CD4-positive, CD25-positive, alpha-beta regulatory T cell (primary cell): ENCODE data around the gene C16orf92. TPM values are rescaled to one million over a fixed set of nuclear protein-coding genes. Genes with fewer than 3 reads are reported as not detected.

Experiments
- ATAC-seq, 2 donors: fragments of 150-1000 bp; cut with Tn5 transposase; one replicate each; pipeline ENCODE4 v1.10.0; 2021; ENCODE audit warnings: low read depth in 2 of 2, moderate number of reproducible peaks in 2 of 2, moderate library complexity in 1 of 2
- DNase-seq, 3 donors: peaks; one replicate each; pipeline versions ENCODE4 v3.0.0 to v3.0.0-alpha.2; 2012 to 2022; ENCODE audit warnings: mixed read lengths in 1 of 3
- H3K27ac ChIP-seq: one replicate; pipeline ENCODE4 v1.7.0; 2013; ENCODE audit warnings: mild to moderate bottlenecking, low read length; ENCODE audit not compliant: insufficient read depth, poor library complexity, severe bottlenecking
- H3K27me3 ChIP-seq: one replicate; pipeline ENCODE4 v1.7.0; 2013; ENCODE audit warnings: low read length; ENCODE audit not compliant: control insufficient read depth, insufficient read depth
- H3K36me3 ChIP-seq: one replicate; pipeline ENCODE4 v1.7.0; 2013; ENCODE audit warnings: mild to moderate bottlenecking, low read length, moderate library complexity; ENCODE audit not compliant: control insufficient read depth, insufficient read depth
- H3K4me1 ChIP-seq: 2 replicates; pipeline ENCODE4 v1.7.0; 2013; ENCODE audit warnings: mild to moderate bottlenecking, low read length; ENCODE audit not compliant: insufficient read depth, control insufficient read depth, poor library complexity, severe bottlenecking
- H3K4me3 ChIP-seq: one replicate; pipeline ENCODE4 v1.7.0; 2013; ENCODE audit warnings: low read depth, mild to moderate bottlenecking, low read length, moderate library complexity
- H3K9me3 ChIP-seq, 2 experiments: 1 replicate in 1 of 2; 2 replicates in 1 of 2; pipeline ENCODE4 v1.7.0; 2013; ENCODE audit warnings: low read length in 2 of 2, mild to moderate bottlenecking in 1 of 2, moderate library complexity in 1 of 2; ENCODE audit not compliant: control insufficient read depth in 2 of 2
- H3K27ac Mint-ChIP-seq, 3 donors: one replicate each; pipeline ENCODE4 v1.8.0; 2020 to 2022; ENCODE audit warnings: mild to moderate bottlenecking in 3 of 3, mixed read lengths in 3 of 3, moderate library complexity in 2 of 3
- H3K27me3 Mint-ChIP-seq: one replicate; pipeline ENCODE4 v1.8.0; 2022; ENCODE audit warnings: mild to moderate bottlenecking, mixed read lengths
- H3K36me3 Mint-ChIP-seq: one replicate; pipeline ENCODE4 v1.8.0; 2020; ENCODE audit warnings: mixed read lengths
- H3K4me1 Mint-ChIP-seq, 4 donors: one replicate each; pipeline ENCODE4 v1.8.0; 2020 to 2022; ENCODE audit warnings: mixed read lengths in 4 of 4, mild to moderate bottlenecking in 1 of 4
- H3K4me3 Mint-ChIP-seq, 4 donors: one replicate each; pipeline ENCODE4 v1.8.0; 2020 to 2022; ENCODE audit warnings: mild to moderate bottlenecking in 4 of 4, mixed read lengths in 4 of 4, moderate library complexity in 3 of 4
- H3K9me3 Mint-ChIP-seq, 7 donors: one replicate each; pipeline ENCODE4 v1.8.0; 2020 to 2022; ENCODE audit warnings: mixed read lengths in 7 of 7, mild to moderate bottlenecking in 3 of 7, moderate library complexity in 2 of 7
- polyA plus RNA-seq, 4 donors: library from polyadenylated mRNA; unstranded; fragments of 300-500 nt; fragmentation: Illumina TruSeq; gene quantifications; one replicate each; pipeline ENCODE4 v1.2.3, GENCODE V29; 2021
- total RNA-seq: library from RNA; stranded (reverse); gene quantifications from one replicate; pipeline ENCODE4 v1.2.3, GENCODE V29; 2022

C16orf92 gene
- total and polyA plus RNA-seq, 5 donors from 2014 or later, result not detected

DNA sequence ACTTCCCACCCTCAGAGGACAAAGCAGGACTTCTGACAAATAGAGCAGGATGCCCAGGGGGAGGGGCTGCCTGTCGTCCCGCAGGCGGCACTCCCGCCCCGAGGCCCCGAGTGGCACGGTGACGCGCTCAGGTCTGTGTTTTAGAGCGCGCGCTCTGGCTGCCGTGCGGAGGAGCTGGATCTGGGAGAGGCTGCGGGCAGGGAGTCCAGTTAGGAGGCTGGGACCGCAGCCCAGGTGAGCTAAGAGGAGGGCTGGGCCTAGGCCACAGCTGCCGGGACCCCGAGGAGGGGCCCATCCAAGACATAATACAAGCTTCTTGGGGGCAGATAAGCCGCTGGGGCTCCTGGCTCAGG is 18.6 kb upstream of the C16orf92 start:
- Mint-ChIP-seq H3K27ac (no peak overlapping the region), H3K9me3 (no peaks in the 10 kb centered on the region), H3K4me1 (peaks cover 0 to 22% (median 6%) of the 10 kb centered on the region in 4 donors), H3K4me3 (no peak overlapping the region), H3K36me3 (peaks cover 16% of the 10 kb centered on the region), H3K27me3 (peaks cover 4% of the 10 kb centered on the region)
- DNase-seq, result no peak
- Histone ChIP-seq H3K4me3 (no peak overlapping the region), H3K36me3 (peaks cover 8% of the 10 kb centered on the region), H3K27ac (no peak overlapping the region), H3K27me3 (no peaks in the 10 kb centered on the region), H3K4me1 (no peaks in the 10 kb centered on the region), H3K9me3 (no peaks in the 10 kb centered on the region)
- no peak for ATAC-seq

DNA sequence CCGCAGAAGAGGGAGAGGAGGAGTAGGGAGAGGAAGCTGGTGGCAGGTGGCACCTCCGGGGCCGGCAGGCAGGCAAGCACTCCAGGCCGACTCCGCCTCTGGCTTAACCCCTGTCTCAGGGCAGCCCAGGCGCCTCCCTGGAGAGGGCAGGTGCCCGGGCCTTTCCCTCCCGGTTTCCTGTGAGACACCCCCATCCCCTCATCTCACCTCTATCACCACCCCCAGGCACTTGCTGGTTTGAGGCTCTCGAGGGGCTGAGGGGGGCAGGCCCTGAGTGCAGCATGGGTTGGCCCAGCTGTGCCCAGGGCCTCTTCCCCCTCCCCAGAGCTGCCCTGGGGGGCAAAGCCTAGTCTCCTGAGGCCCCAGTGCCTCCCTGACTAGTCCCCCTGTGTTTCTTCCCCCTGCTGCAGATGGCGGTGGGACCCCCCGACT is 18.2 kb upstream of the C16orf92 start:
- H3K4me3 Mint-ChIP-seq, result no peak overlapping the region
- H3K36me3 ChIP-seq, result peaks cover 8% of the 10 kb centered on the region
- H3K4me1 Mint-ChIP-seq, result peaks cover 0 to 18% (median 4%) of the 10 kb centered on the region in 4 donors
- no peak overlapping the region for H3K4me3 ChIP-seq
- H3K27me3 Mint-ChIP-seq, result peaks cover 4% of the 10 kb centered on the region
- no peak overlapping the region for H3K27ac Mint-ChIP-seq
- H3K9me3 Mint-ChIP-seq, result no peaks in the 10 kb centered on the region
- H3K4me1 ChIP-seq, result peaks cover under 1% of the 10 kb centered on the region
- ATAC-seq, result no peak
- H3K36me3 Mint-ChIP-seq, result peaks cover 12% of the 10 kb centered on the region
- no peaks in the 10 kb centered on the region for H3K9me3 ChIP-seq
- no peaks in the 10 kb centered on the region for H3K27me3 ChIP-seq
- H3K27ac ChIP-seq, result no peak overlapping the region
- no peak for DNase-seq

DNA sequence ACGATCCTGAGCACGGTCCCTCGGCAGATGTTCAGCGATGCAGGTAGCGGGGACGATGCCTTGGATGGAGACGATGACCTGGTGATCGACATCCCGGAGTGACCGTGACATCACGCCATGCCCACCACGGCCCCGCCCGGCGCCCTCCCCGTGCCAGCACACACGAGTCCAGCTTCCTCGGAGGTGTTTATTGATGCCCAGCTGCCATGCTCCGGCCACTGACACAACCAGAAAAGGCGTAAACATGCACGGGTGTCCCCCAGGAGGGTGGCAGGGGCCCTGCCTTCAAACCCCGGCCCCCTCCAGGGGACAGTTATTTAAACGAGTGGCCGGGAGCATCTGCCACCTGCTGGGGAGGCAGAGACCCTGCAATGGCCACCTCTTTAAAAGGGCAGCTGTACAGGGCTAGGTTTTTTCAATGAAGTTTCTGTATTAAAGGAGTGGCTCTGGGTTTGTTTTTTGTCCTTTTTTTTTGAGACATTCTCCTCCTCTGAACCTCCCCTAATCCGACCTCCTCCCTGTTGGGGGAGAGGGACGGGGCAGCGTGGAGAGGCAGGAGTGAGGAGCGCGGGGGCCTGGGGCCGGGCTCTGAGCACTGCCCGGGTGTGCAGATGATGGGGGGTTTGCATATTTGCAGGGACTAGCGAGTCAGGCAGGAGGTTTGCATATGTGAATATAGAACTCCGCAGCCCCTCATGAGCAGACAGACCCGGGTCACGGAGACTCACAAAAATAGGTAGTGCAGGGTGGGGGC is 17.5 kb upstream of the C16orf92 start:
- Histone ChIP-seq H3K9me3 (no peaks in the 10 kb centered on the region), H3K27me3 (no peaks in the 10 kb centered on the region), H3K36me3 (peaks cover 5% of the 10 kb centered on the region), H3K4me1 (peaks cover 7% of the 10 kb centered on the region), H3K4me3 (no peak overlapping the region), H3K27ac (no peak overlapping the region)
- Mint-ChIP-seq H3K4me3 (peak overlapping the region in 1 of 4 donors; percentile 35), H3K27ac (no peak overlapping the region), H3K9me3 (no peaks in the 10 kb centered on the region), H3K36me3 (peaks cover 12% of the 10 kb centered on the region), H3K4me1 (peaks cover 0 to 17% (median 6%) of the 10 kb centered on the region in 4 donors), H3K27me3 (peaks cover 7% of the 10 kb centered on the region)
- DNase-seq (peak; percentile 24 to 50 (median 48)), ATAC-seq (peak; percentile 58 to 67)

DNA sequence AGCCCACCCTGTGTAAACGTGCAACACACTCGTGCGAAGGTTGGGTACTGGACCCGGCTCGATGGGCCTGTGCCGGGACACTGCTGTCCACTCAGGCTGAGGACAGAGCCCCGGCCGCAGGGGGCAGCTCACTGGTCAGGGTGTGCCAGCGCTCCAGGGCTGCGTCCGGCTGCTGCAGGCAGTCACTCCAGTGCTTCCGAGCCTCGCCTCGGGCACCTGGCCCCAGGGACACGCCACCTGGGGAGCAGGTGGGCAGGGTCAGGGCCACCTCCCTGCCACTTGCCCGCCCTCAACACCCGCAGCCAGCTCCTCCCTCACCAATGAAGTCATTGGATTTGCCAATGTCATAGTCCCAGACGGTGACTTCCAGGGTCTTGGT is 16.9 kb upstream of the C16orf92 start:
- no peak for DNase-seq
- Mint-ChIP-seq H3K36me3 (peaks cover 12% of the 10 kb centered on the region), H3K4me1 (peaks cover 0 to 17% (median 6%) of the 10 kb centered on the region in 4 donors)

GRCh38 chr16:30006659-30007377 is 16.2 kb upstream of the C16orf92 start:
- no peaks in the 10 kb centered on the region for H3K9me3 Mint-ChIP-seq
- ATAC-seq (no peak), DNase-seq (no peak)
- Histone ChIP-seq H3K27me3 (no peaks in the 10 kb centered on the region), H3K36me3 (peaks cover 5% of the 10 kb centered on the region), H3K27ac (no peak overlapping the region), H3K4me1 (peaks cover 14% of the 10 kb centered on the region), H3K9me3 (no peaks in the 10 kb centered on the region), H3K4me3 (no peak overlapping the region)
- H3K36me3 Mint-ChIP-seq, result peaks cover 12% of the 10 kb centered on the region
- H3K27me3 Mint-ChIP-seq, result peaks cover 12% of the 10 kb centered on the region
- H3K4me1 Mint-ChIP-seq, result peaks cover 0 to 17% (median 6%) of the 10 kb centered on the region in 4 donors
- no peak overlapping the region for H3K27ac Mint-ChIP-seq
- H3K4me3 Mint-ChIP-seq, result peak overlapping the region in 1 of 4 donors; percentile 47

More for the DNA sequence above, 16.9 kb upstream of the C16orf92 start:
- Mint-ChIP-seq H3K4me3 (no peak overlapping the region), H3K27ac (no peak overlapping the region), H3K9me3 (no peaks in the 10 kb centered on the region), H3K27me3 (peaks cover 9% of the 10 kb centered on the region)
- Histone ChIP-seq H3K27me3 (no peaks in the 10 kb centered on the region), H3K36me3 (peaks cover 5% of the 10 kb centered on the region), H3K27ac (no peak overlapping the region), H3K9me3 (no peaks in the 10 kb centered on the region), H3K4me1 (peaks cover 10% of the 10 kb centered on the region), H3K4me3 (no peak overlapping the region)
- no peak for ATAC-seq

DNA sequence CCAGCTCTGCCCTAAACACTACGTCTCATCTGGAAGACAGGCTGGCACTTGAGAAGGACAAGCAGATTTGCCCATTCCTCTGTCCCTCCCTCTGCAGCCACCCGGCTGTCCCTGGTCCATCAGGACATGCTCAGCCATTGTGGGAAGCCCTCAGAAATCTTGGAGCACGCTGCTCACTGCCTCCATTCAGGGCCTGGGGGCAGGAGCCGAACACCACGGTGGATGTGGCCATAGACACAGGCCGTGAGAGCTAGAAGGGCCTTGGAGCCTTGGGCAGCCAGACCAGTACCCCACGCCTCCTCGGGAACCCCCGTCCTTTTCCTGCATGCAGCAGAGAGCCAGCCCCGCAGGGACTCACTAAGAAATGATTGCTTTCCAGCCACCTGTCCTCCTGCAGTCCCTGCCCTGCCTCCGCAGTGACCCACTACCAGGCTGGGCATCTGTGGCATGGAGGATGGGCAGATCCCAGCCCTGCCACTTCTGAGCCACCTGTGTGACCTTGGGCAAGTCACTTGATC is 15.6 kb upstream of the C16orf92 start:
- no peaks in the 10 kb centered on the region for H3K9me3 ChIP-seq
- Mint-ChIP-seq H3K4me3 (no peak overlapping the region), H3K27me3 (peaks cover 19% of the 10 kb centered on the region), H3K9me3 (no peaks in the 10 kb centered on the region), H3K27ac (peak overlapping the region in 1 of 3 donors; percentile 36), H3K4me1 (peaks cover 0 to 18% (median 4%) of the 10 kb centered on the region in 4 donors), H3K36me3 (peaks cover 6% of the 10 kb centered on the region)
- DNase-seq (no peak), ATAC-seq (no peak)
- H3K36me3 ChIP-seq, result peaks cover 3% of the 10 kb centered on the region
- H3K27me3 ChIP-seq, result no peaks in the 10 kb centered on the region
- peaks cover 14% of the 10 kb centered on the region for H3K4me1 ChIP-seq
- no peak overlapping the region for H3K4me3 ChIP-seq
- H3K27ac ChIP-seq, result no peak overlapping the region

- H3K27me3 Mint-ChIP-seq, result peaks cover 24% of the 10 kb centered on the region
- Histone ChIP-seq H3K9me3 (no peaks in the 10 kb centered on the region), H3K27ac (no peak overlapping the region), H3K36me3 (no peaks in the 10 kb centered on the region), H3K4me1 (peaks cover 14% of the 10 kb centered on the region), H3K4me3 (no peak overlapping the region), H3K27me3 (no peaks in the 10 kb centered on the region)
- peak overlapping the region in 1 of 3 donors; percentile 86 for H3K27ac Mint-ChIP-seq
- peak overlapping the region in 2 of 4 donors; percentile 29 to 74 for H3K4me3 Mint-ChIP-seq
- no peak for ATAC-seq
- peaks cover 0 to 12% (median 4%) of the 10 kb centered on the region in 4 donors for H3K4me1 Mint-ChIP-seq
- no peaks in the 10 kb centered on the region for H3K36me3 Mint-ChIP-seq
- no peaks in the 10 kb centered on the region for H3K9me3 Mint-ChIP-seq
- DNase-seq, result no peak
These were observed 13.7 kb upstream of the C16orf92 start for GRCh38 chr16:30009085-30009862.
